GM18508 (cell line): ENCODE results near the gene SEC16A.
"Not testable (repeated sequence)": the region's sequence is repeated elsewhere in the genome, so short reads cannot be mapped to it uniquely, and the experiment has no call there.

Experiments
- ATAC-seq: cut with Tn5 transposase; IDR thresholded peaks from one replicate; pipeline ENCODE4 v1.9.1; 2021; ENCODE audit warnings: moderate number of reproducible peaks; ENCODE audit not compliant: insufficient read depth, unreplicated experiment

Gene SEC16A

DNA sequence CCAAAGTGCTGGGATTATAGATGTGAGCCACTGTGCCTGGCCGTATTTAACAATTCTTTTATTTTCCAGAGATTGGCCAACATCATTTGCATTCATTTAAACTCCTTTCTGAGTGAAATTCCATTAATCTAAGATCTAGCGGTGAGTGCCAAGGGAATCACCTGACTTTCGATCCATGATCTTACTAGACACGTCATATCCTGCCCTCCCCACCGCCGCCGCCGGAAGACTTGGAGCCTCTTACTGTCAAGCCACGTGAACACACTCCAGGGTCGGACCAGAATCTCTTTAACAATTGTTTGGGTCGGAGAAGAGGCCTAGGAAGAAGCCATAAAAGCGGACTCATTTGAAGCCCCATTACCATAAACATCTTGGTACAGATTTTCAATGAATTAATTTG lies 56.1 kb downstream of the SEC16A start:
- no peak for ATAC-seq

- not testable (repeated sequence) for ATAC-seq
These were observed 57.5 kb downstream of the SEC16A start for GRCh38 chr9:136425367-136425766.

DNA sequence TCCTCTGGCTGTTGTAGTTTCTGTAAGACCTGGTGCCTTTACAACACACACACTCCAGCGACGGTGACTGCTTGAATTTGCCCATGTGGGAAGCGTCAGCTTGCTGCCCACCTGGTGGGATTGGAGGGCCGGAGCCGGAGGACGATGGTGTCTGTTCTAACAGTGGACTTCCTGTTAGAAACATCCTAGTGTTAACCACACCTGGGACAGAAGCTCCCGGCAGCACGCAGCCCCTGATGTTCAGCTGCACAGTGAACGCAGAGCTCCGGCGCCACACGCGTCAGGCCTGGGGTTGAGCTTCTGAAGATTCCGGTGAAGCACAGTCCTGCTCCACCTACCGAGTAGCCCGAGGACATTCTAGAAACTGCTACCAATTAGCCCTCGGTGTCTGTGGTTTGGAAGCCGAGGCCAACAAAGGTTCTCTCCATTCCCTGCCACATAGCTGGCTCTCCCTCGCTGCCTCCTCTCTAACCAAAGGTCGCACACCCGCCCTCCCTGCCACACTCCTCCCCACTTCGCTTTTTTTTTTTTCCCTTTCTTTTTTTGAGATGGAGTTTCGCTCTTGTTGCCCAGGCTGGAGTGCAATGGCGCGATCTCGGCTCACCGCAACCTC lies 58.0 kb downstream of the SEC16A start:
- no peak for ATAC-seq

- ATAC-seq, result no peak
These were observed 59.3 kb downstream of the SEC16A start for GRCh38 chr9:136423432-136424146.

GRCh38 chr9:136422876-136423275 lies 60.0 kb downstream of the SEC16A start:
- ATAC-seq, result no peak

DNA sequence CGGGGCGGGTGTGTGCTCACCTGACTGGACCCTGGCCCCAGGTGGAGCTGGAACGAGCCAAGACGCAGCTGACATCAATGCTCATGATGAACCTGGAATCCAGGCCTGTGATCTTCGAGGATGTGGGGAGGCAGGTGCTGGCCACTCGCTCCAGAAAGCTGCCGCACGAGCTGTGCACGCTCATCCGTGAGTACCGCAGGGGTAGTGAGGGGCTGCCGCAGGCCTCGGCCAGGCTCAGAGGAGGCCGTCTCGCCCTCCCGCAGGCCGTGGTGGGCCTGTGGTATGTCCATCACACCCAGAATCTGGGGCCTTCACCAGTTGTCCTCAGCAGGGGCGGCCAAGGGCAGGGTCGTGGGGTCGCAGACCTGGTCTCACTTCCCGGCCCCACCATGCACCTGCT lies 61.0 kb downstream of the SEC16A start:
- no peak for ATAC-seq

- no peak for ATAC-seq
These were observed 63.8 kb downstream of the SEC16A start for GRCh38 chr9:136419092-136419420.

DNA sequence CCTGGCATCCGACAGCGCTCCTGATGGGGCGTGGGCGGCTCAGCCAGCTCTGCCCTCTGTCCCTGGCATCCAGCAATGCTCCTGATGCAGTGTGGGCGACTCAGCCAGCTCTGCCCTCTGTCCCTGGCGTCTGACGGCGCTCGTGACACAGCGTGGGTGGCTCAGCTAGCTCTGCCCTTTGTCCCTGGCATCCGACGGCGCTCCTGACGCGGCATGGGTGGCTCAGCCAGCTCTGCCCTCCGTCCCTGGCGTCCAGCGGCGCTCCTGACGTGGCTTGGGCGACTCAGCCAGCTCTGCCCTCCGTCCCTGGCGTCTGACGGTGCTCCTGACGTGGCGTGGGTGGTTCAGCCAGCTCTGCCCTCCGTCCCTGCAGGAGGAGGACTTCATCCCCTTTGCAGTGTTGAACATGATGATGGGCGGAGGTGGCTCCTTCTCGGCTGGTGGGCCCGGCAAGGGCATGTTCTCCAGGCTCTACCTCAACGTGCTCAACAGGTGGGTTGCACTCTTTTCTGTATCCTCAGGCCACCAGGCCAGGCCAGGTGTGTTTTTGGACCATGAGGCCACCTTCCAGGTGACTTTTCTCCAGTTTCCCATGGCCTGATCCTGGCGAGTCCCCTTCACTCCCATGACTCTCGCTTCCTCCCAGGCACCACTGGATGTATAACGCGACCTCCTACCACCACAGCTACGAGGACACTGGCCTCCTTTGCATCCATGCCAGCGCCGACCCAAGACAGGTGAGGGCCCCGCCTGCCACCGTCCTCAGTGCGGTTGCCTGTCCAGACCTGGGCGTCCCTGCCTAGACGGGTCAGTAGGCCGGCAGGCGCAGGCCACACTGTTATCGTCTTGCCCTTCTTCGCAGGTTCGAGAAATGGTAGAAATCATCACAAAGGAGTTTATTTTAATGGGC lies 64.4 kb downstream of the SEC16A start:
- no peak for ATAC-seq

DNA sequence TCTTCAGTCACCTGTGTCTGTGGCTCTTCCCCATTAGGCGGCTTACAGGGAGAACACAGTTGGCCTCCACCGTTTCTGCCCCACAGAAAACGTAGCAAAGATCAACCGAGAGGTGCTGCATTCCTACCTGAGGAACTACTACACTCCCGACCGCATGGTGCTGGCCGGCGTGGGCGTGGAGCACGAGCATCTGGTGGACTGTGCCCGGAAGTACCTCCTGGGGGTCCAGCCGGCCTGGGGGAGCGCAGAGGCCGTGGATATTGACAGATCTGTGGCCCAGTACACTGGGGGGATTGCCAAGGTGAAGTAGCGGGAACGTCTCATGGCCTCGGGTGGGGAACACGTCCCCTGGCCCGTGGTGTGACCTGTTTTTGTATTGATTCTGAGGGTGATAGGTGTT lies 65.9 kb downstream of the SEC16A start:
- ATAC-seq, result no peak

DNA sequence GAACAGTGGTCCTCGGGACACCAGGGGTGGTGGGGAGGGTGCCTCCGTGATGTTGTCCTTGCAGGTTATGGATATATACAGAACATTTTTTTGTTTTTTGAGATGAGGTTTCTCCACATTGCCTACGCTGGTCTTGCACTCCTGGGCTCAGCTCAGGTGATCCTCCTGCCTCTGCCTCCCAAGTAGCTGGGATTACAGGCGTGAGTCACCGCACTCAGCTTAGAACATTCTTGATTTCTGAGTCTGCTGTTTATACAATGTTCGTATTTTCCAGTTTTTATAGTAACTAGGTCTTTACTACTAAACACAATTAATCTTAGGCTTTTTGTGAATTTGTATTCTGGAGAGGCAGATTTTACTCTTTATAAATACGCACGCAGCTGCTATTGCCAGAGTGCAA lies 66.4 kb downstream of the SEC16A start:
- no peak for ATAC-seq

GRCh38 chr9:136412962-136413361 lies 69.9 kb downstream of the SEC16A start:
- ATAC-seq, result no peak

GRCh38 chr9:136411378-136411777 lies 71.5 kb downstream of the SEC16A start:
- ATAC-seq, result no peak

DNA sequence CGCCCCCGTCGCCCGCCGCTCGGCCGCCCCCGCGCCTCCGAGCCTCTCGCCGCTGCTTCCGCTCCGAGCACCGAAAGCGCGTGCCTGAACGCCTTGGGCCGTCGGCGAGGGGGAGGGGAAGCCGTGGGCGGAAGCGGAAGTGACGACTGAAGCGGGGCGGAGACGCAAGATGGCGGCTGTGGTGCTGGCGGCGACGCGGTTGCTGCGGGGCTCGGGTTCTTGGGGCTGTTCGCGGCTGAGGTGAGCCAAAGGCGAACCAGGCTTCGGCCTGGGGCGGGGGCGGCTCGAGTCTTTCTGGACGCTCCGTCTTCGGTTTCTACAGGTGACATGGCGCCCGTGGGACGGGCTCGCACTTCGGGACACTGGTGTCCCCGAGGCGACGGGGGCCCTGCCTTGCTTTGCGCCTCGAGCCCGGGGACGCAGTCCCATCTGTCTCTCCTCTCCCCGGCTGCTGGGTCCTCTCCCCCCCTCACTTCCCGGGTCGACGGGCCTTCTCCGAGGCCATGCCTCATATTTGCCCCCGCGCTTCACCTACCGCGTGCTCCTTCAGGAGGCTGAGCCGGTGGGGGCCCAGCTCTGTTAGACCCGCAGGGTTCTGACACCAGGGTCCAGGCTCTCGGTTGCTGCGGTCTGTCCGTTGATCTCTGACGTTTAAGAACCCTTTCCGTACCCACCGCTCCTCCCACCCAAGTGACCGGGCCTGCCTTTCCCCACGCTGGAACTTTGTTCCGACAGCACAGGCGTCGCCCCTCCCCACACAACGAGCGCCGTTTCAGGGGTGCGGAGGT lies 72.1 kb downstream of the SEC16A start, which contains the start of the genes ENTR1 and PMPCA:
ENTR1 (minus strand) TSS at position 115 of the 788 bp plus-strand sequence. CDS start 217 bp downstream, outside the sequence.
PMPCA (plus strand) TSS at position 159 of the 788 bp plus-strand sequence; CDS start at position 170, 11 bp downstream.
- no peak for ATAC-seq

GRCh38 chr9:136409557-136410455 lies 73.0 kb downstream of the SEC16A start:
- ATAC-seq, result no peak

- ATAC-seq, result no peak
These were observed 74.9 kb downstream of the SEC16A start for GRCh38 chr9:136407911-136408310.

DNA sequence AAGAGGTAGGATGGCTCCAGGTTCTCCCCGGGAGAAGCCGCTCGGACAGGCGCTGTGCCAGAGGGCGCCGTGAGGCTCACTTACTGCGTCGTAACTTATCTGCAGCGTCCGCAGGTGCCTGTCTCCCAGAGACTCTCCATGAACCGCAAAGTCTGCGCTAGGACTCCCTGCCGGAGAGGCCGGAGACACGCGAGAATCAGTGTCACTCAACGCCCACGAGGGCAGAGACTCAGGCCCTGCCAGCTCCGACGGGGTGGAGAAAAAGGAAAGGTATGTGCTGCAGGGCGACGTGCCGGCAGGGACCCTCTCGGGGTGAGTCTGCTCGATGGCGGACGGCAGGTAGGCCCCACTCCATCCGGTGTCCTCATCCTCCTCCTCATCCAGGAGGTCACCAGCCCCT lies 75.8 kb downstream of the SEC16A start:
- ATAC-seq, result not testable (repeated sequence)

GRCh38 chr9:136405904-136406303 lies 76.9 kb downstream of the SEC16A start:
- not testable (repeated sequence) for ATAC-seq

GRCh38 chr9:136405481-136405880 lies 77.4 kb downstream of the SEC16A start:
- no peak for ATAC-seq

DNA sequence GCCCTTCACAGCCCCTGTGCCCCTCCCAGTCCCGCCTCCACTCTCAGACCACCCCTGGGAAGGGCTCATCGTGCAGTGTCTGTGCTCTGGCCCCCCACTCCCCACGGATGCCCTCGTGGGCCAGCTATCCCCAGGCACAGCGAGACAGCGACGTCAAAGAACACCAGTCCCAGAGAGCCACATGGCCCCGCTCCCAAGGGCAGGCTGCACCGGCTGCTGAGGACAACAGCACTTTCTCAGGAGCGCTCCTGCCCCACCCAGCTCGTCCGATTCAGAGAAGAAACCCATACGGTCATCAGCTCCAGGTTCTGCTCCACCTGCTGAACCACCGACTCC lies 78.1 kb downstream of the SEC16A start:
- ATAC-seq, result no peak
